ENCODE results near the gene RPS25.

- TF ChIP-seq, protein P1, sequence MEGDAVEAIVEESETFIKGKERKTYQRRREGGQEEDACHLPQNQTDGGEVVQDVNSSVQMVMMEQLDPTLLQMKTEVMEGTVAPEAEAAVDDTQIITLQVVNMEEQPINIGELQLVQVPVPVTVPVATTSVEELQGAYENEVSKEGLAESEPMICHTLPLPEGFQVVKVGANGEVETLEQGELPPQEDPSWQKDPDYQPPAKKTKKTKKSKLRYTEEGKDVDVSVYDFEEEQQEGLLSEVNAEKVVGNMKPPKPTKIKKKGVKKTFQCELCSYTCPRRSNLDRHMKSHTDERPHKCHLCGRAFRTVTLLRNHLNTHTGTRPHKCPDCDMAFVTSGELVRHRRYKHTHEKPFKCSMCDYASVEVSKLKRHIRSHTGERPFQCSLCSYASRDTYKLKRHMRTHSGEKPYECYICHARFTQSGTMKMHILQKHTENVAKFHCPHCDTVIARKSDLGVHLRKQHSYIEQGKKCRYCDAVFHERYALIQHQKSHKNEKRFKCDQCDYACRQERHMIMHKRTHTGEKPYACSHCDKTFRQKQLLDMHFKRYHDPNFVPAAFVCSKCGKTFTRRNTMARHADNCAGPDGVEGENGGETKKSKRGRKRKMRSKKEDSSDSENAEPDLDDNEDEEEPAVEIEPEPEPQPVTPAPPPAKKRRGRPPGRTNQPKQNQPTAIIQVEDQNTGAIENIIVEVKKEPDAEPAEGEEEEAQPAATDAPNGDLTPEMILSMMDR (IDR thresholded peaks at IDR 0.05; ENCODE audit: low read length) = no peak
- TF ChIP-seq EZH2 (optimal IDR thresholded peaks at IDR 0.05; ENCODE audit: low read depth, low read length) (no peak), EZH2phosphoT487 (IDR thresholded peaks at IDR 0.05; ENCODE audit: low read length) (no peak)
These were observed 17.2 kb downstream of the RPS25 start for GRCh38 chr11:119000906-119001305.
